HuH-7 (cell line): ENCODE results near the gene AGMAT.

Source experiments
- DNase-seq: peaks from one replicate; pipeline ENCODE4 v3.0.0; 2011; ENCODE audit warnings: low spot score

Gene AGMAT

GRCh38 chr1:15559189-15559810, 25.6 kb downstream of the AGMAT start:
- no peak for DNase-seq

DNA sequence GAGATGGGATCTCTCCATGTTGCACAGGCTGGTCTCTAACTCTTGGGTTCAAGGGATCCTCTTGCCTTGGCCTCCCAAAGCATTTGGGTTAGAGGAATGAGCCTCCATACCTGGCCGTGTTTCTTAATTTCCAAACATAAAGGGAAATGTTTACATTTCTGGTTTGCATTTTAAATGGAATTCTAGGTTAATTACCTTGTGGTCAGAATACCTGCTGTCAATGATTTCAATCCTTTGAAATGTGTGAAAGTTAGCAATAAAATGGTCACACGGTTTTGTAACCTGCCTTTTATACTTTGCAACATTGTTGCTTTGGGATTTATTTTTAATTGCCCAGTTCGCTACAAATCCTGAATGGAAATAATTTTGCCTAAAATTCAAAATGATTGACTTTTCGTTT, 26.3 kb downstream of the AGMAT start:
- no peak for DNase-seq

GRCh38 chr1:15557594-15557993, 27.3 kb downstream of the AGMAT start:
- DNase-seq, result no peak

DNA sequence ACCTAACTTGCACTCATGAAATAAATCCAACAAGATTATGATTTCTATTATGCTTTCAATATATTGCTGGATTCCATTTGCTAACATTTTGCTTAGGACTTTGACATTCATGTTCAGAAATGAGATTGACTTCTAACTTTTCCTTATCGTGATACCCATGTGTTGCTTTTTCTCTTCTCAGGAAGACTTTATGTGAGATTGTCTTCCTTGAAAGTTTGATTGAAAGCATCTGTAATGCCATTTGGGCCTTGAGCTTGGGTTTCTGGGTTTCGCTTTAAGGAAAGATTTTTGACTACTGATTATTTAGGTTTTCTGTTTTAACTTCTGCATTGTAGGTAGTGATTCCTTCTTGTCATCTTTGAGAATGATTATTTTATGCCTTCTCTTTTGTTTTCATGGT, 27.8 kb downstream of the AGMAT start:
- DNase-seq, result no peak

GRCh38 chr1:15550573-15550972, 34.3 kb downstream of the AGMAT start:
- no peak for DNase-seq

DNA sequence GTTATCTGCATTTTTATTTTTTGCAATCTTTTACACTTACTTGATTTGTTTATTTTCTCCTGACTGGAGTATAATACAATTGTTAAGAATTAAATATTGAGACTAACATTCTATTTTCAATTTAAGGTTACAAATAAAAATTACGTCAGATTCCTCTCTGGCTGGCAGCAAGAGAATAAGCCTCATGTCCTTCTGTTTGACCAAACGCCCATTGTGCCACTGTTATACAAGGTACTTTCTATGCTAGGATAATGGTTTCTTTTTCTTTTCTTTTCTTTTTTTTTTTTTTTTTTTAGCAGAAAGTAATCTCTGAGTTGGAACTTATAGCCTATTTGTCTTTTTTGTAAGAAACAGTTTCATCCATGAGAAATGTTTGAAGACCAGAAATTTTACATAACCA, 38.2 kb downstream of the AGMAT start:
- no peak for DNase-seq

GRCh38 chr1:15543589-15544568, 41.0 kb downstream of the AGMAT start:
- no peak for DNase-seq

GRCh38 chr1:15543251-15543588, 41.6 kb downstream of the AGMAT start:
- DNase-seq, result no peak

DNA sequence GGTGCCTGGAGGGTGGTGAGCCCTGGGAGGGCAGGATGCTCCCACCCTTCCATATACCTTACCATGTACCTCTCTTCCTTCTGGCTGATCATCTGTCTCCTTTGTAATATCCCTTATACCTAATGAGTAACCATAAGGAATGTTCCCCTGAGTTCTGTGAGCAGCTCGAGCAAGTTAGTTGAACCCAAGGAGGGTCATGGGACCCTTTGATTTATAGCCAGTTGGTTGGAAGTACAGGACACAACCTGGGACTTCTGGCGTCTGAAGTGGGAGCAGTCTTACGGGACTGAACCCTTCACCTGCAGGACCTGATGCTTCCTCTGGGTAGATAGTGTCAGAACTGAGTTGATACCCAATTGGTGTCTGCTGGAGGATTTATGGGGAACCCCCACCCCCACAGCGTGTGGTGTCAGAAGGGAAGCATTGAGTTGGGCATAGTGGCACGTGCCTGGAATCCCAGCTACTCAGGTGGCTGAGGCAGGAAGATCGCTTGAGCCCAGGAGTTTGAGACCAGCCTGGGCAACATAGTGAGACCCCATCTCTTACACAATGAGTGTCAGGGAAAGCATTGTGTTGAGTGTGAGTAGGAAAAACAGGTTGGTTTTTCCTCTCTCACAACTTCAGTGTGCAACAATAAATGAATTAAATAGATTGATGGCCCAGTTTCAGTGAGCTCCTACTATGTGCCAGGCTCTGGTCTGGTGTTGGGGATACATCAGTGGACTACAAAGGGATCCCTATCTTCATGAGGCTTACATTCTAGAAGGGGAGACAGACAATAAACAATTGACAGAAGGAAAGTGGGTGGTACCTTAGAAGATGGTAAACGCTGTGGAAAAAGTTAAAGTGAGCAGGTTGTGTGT, 42.2 kb downstream of the AGMAT start:
- DNase-seq, result no peak

- no peak for DNase-seq
These were observed 43.5 kb downstream of the AGMAT start for GRCh38 chr1:15541231-15541792.

DNA sequence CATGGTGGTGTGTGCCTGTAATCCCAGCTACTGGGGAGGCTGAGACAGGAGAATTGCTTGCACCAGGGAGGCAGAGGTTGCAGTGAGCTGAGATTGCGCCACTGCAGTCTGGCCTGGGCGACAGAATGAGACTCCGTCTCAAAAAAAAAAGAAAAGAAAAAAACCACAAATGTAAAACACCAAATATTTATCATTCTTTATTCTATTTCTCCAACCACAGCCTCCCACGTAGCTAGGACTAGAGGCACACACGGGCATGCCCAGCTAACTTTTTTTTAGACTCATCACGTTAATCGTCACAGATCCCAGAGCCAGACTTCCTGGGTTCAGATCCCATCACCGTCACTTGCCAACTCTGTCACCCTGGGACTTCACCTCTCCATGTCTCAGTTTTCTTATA, 44.7 kb downstream of the AGMAT start:
- DNase-seq, result no peak

DNA sequence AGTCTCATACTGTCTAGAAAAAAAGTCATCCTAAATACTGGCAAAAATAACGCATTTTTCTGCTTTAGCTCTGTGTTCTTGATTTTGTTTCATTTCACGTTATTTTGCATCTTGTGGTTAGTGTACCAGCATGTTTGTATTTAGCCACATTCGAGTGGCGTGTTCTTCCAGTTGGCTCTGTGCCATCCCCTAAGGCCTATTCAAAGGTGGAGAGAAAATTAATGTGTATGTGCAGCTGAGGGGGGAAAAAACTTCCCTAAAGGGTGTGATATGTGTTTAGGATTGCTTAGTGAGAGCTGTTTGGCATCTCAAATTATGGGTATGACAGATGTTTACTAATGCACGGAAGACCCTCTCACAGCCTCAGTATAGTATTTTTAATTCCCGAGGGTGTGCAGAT, 46.1 kb downstream of the AGMAT start:
- no peak for DNase-seq

DNA sequence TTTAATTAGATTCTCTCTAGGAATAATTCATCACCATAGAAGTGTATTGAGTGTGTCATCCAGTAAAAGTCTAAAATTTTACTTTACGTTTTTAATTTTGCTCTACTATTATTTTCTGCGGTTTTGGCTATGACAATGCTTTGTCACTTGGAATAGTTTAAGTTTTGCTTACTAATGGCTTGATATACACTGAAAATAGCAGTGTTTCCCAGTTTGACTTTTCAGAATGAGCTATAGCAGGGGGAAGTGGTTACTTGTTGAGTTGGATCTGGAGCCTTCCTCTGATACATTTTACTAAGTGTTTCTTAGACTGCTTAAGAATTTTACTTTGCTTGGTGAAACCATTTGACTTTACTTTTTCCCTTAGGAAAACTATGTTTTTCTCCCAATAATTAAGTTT, 53.2 kb downstream of the AGMAT start:
- DNase-seq, result no peak

DNA sequence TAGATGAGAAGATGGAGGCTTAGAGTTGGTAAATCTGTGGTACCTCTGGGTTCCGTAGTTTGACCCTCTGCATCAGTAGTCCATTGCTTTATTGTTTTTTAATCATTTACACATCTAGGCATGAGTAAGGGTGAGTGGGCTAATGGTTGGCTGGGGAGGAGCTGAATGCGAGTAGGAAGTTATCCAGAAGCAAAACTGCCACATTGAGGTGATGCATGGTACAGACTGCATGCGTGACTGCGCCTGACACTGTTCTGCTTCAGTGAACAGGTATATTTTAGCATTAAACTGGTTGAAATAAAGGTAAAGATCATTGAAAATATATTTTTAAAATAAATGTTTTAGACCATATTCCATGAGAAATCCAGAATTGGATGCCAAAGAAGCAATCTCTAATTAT, 53.8 kb downstream of the AGMAT start:
- DNase-seq, result no peak

DNA sequence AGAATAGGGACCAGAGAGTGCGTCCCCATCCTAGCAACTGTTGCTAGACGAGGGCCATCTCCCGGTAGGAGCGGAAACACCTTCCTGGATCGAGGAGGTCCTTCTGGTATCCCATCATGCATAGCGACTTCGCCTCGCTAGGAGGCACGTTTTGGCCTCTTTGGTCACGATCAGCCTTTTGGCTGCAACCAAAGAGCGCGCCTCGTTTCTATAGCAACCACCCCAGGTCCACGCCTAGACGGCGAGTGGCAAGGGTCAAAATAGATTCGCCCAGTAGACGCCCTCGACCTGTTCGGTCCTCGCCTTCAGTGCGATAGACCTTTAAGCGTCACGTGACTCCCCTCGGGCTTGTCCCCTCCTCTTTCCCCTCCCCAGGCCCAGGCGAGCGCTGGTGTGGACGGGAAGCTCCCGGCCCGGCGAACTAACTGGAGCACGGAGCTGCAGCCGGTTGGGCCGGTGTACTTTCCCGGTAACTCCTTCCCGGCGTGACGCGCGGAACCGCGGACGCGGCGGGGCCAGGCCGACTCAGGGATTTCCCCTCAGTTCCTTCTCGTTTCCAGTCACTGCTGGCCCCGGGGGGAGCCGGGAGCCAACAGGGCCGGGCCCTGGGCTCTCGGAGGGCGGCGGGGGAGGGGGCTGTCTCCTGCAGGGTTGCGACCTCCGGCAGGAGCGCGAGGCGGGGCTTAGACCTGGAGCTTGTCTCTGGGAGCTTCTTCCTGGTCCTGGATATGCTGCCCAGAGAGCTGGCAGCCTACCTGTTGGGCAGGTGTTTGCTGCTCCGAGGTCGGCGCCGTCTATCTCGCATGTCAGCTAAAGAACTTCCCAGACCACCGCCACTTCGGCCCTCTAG, 58.1 kb downstream of the AGMAT start, which contains the start of gene DNAJC16:
TSS of gene DNAJC16 (plus strand) at position 359 of the 850 bp plus-strand sequence. CDS start 2,258 bp downstream, outside the sequence.
- DNase-seq, result peak; percentile 89

GRCh38 chr1:15526021-15526489, 58.8 kb downstream of the AGMAT start:
- no peak for DNase-seq

DNA sequence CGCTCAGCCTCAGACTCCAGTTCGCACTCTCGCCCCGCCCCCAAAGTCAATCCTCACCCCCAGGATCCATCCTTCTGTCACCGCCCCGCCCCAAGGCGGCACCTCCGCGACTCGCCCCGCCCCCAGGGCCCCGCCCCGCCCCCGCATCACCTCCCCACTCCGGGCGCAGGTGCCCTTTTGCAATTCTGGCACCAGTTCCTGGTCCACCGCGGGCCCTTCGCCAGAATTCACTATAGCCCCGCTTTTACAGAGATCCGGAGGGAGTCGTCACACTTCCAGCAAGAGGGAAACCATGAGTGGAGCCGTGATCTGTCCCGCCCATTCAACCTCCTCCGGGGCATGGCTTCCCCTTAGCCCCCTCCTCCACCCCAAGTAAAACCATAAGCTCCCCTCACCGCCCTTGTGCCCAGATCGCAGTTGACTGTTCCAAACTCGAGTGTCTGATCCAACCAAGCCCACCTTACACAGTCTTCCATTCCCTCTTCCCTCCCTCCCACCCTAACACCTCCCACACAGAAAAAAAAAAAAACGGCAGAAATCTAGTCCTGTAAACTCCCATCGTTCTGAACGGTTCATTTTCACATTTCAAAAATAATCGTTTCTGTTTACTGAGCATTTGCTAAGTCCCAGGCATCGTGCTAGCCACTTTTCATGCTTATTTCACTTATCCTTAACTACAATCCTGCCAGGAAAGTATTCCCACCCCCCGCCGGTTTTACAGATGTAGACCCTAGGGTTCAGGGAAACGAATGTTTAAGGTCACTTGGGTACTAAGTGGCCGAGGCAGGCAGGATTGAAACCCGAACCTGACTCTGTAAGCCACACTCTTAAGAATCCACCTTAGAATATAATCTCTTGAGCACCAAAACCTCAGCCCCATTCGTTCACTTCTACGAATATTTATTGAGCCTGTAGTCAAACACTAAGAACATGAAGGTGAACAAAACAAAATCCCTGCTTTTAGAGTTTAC, 59.5 kb downstream of the AGMAT start:
- peak; percentile 92 for DNase-seq

- DNase-seq, result peak; percentile 91
These were observed 60.4 kb downstream of the AGMAT start for GRCh38 chr1:15524283-15525049.

GRCh38 chr1:15524021-15524282, 60.9 kb downstream of the AGMAT start, which contains the start of gene CASP9:
TSS of gene CASP9 (minus strand) at chr1:15524215. CDS start at chr1:15524200, 15 bp downstream.
- DNase-seq, result no peak
